ENCODE data around the gene SYNGR3. TPM values are rescaled to one million over a fixed set of nuclear protein-coding genes. Genes with fewer than 3 reads are reported as not detected.

The SYNGR3 gene
- polyA plus RNA-seq, 1 experiment: 1.8 TPM

- ChIA-PET CTCF (interaction anchor here (1.5 to 4.0 kb wide), 2 partner anchors 11 to 148 kb away, joined by 4 to 16 read pairs; no protein-coding TSS in a partner anchor), POLR2A (interaction anchor here (1.8 to 3.2 kb wide), 2 partner anchors 28 to 163 kb away, joined by 7 to 10 read pairs; partner anchors contain the start of genes RPS2 and TRAF7)
- no peak for TF ChIP-seq CTCF (IDR thresholded peaks at IDR 0.05; ENCODE audit: low read depth, low read length)
- H3K27me3 ChIP-seq (ENCODE audit: control insufficient read depth, insufficient read depth, low read length): peaks cover 21% of the 10 kb centered on the region
- peaks cover 12% of the 10 kb centered on the region; the same call in 1 of the 2 replicates for H3K9me3 ChIP-seq (ENCODE audit: control insufficient read depth, insufficient read depth, low read length)
- H3K4me3 ChIP-seq (ENCODE audit: low read depth, low read length): no peak overlapping the region
- DNase-seq (ENCODE audit: low read depth, low spot score): no peak
- H3K27ac ChIP-seq (ENCODE audit: low read depth, low read length): no peak overlapping the region
These were observed 3.0 kb downstream of the SYNGR3 start for GRCh38 chr16:1992704-1993317.

- no peak for DNase-seq (ENCODE audit: low read depth, low spot score)
- TF ChIP-seq CTCF (IDR thresholded peaks at IDR 0.05; ENCODE audit: low read depth, low read length): no peak
- Histone ChIP-seq H3K27me3 (ENCODE audit: control insufficient read depth, insufficient read depth, low read length) (peaks cover 21% of the 10 kb centered on the region), H3K9me3 (ENCODE audit: control insufficient read depth, insufficient read depth, low read length) (peaks cover 12% of the 10 kb centered on the region; the same call in 1 of the 2 replicates), H3K4me3 (ENCODE audit: low read depth, low read length) (no peak overlapping the region), H3K27ac (ENCODE audit: low read depth, low read length) (no peak overlapping the region)
- POLR2A ChIA-PET: interaction anchor here (1.2 to 1.4 kb wide), 2 partner anchors 10 to 162 kb away, joined by 7 to 9 read pairs; partner anchors contain the start of gene TRAF7
- CTCF ChIA-PET: interaction anchor here (1.5 to 4.0 kb wide), 2 partner anchors 10 to 147 kb away, joined by 4 to 16 read pairs; no protein-coding TSS in a partner anchor
These were observed 4.0 kb downstream of the SYNGR3 start for GRCh38 chr16:1993731-1994131.

- Histone ChIP-seq H3K27me3 (ENCODE audit: control insufficient read depth, insufficient read depth, low read length) (no peaks in the 10 kb centered on the region), H3K9me3 (ENCODE audit: control insufficient read depth, insufficient read depth, low read length) (peaks cover 5% of the 10 kb centered on the region; the same call in 1 of the 2 replicates), H3K4me3 (ENCODE audit: low read depth, low read length) (no peak overlapping the region), H3K27ac (ENCODE audit: low read depth, low read length) (peak overlapping the region; percentile 57)
- no peak for DNase-seq (ENCODE audit: low read depth, low spot score)
- ChIA-PET CTCF (interaction anchor here (0.5 to 1.0 kb wide), 4 partner anchors 25 to 148 kb away, joined by 3 to 5 read pairs (median 4); no protein-coding TSS in a partner anchor), POLR2A (interaction anchor here (1.1 to 1.2 kb wide), 2 partner anchors 14 to 158 kb away, joined by 3 to 4 read pairs; partner anchors contain the start of genes GFER and TRAF7)
- no peak for TF ChIP-seq CTCF (IDR thresholded peaks at IDR 0.05; ENCODE audit: low read depth, low read length)
These were observed 8.0 kb downstream of the SYNGR3 start for GRCh38 chr16:1997494-1998359.

- no peak for DNase-seq (ENCODE audit: low read depth, low spot score)
- Histone ChIP-seq H3K4me3 (ENCODE audit: low read depth, low read length) (no peak overlapping the region), H3K9me3 (ENCODE audit: control insufficient read depth, insufficient read depth, low read length) (no peaks in the 10 kb centered on the region; the same call in 1 of the 2 replicates), H3K27me3 (ENCODE audit: control insufficient read depth, insufficient read depth, low read length) (no peaks in the 10 kb centered on the region), H3K27ac (ENCODE audit: low read depth, low read length) (no peak overlapping the region)
- ChIA-PET CTCF (interaction anchor here (1.0 kb wide), 1 partner anchor 142 kb away, joined by 4 read pairs; no protein-coding TSS in a partner anchor), POLR2A (no interaction called here)
- TF ChIP-seq CTCF (IDR thresholded peaks at IDR 0.05; ENCODE audit: low read depth, low read length): no peak
These were observed 8.6 kb downstream of the SYNGR3 start for GRCh38 chr16:1998360-1998835.
